DMS 273 treated with DMSO at 0.1 percent for 48 hours (cell line): ENCODE measurements around the gene NPY4R2.
"Not testable (repeated sequence)": the region's sequence is repeated elsewhere in the genome, so short reads cannot be mapped to it uniquely, and the experiment has no call there.

ENCODE experiments used
- DNase-seq: peaks from one replicate; lab custom pipeline; 2025; lab: John Stamatoyannopoulos, UW

The NPY4R2 gene

DNA sequence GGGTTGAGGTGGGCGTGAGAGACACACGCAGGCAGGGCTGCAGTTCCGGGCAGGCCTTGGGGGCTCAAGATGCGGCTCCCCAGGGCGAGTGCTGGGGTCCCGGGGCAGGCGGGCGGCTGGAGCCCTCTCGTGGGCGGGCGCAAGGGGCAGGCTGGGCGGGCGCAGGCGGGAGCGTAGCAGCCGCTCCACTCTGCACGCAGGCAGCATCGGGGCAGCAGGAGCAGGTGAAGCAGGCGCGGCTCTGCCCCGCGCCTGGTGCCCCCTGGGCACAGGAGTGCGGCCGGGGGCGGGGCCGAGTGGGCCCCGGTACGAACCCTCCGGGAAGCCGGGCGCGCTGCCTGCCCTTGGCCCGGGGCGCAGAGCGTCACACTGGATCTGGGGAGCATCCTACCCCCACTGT is at the start of gene NPY4R2:
Gene NPY4R2 (plus strand): TSS at position 188 of the 400 bp plus-strand sequence. CDS start 3,326 bp downstream, outside the sequence.
- DNase-seq = not testable (repeated sequence)

- DNase-seq = not testable (repeated sequence)
These were observed 47.6 kb upstream of the NPY4R2 start for GRCh38 chr10:47870887-47871286.

- not testable (repeated sequence) for DNase-seq
These were observed 46.8 kb upstream of the NPY4R2 start for GRCh38 chr10:47871485-47872180.

DNA sequence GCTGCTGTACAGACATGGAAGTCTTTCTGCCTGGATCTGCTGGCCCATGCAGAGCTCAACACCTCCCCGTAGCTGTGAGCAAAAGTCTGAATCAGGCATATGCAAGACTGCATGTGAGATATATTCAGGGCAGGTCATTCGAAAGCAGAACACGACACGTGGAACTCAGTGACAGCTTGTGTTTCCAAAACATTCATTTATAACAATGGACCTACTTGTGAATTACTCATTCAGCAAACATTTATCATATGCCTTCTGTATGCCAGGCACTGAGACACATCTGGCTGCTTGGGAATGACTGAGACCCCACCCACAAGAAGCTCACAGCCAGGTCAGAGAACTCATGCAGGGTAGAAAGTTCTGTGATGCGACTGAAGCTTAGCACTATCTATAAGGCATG is 46.2 kb upstream of the NPY4R2 start:
- DNase-seq = not testable (repeated sequence)

DNA sequence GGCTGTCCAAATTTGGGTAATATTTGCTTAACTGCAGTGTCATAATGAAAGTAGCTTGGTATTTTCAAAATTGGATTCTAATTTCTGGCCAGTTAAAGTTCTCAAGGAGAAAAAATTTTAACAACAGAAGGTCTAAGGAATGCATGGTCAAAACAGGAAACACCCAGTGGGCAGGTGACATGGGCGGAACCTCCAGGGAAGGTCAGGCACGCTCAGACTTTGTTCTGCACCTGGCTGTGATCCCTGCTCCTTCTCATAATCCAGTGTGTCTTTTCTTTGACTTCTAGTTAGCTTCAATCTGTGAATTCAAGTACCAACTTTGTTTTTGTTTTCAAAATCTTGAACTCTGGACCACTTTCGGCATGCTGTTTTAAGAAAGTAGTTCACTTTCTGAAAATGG is 34.2 kb upstream of the NPY4R2 start:
- DNase-seq = not testable (repeated sequence)

DNA sequence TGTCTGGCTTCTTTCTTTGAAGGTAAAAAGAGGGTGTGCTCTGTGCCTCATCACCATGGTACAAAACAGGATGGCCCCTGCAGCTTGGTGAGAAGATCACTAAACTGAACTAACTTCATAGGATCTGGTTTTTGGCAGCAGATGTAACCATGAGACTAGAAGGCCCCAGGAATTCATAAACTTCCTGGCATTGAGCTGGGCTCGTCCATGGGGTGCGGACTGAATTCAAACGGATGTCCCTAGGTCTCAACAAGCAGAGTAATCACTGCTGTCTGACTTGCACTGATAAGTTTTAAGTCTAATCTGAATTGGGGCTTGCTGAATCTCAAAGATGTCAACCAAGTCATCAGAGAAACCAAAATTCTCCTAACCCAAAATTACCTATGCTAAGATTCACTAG is 33.5 kb upstream of the NPY4R2 start:
- not testable (repeated sequence) for DNase-seq

GRCh38 chr10:47886356-47886755 is 32.1 kb upstream of the NPY4R2 start:
- not testable (repeated sequence) for DNase-seq

- not testable (repeated sequence) for DNase-seq
These were observed 31.6 kb upstream of the NPY4R2 start for GRCh38 chr10:47886827-47887226.

DNA sequence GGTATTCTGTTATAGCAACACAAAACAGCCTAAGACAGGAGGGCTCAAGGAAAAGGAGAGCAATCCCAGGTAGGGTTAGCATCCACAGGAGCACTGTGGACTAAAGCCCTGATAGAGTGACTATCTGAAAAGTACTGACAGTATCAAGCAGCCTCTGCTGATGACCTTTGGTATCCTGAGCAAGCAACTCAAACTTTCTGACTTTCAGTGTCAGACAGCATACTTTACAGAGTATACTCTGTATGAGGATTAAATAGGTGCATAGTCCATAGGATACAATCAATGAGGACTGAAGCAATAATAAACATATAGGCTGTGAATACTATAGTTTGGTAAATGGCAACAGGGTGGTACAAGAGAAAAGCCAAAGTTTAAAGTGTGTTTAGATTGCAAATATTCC is 27.7 kb upstream of the NPY4R2 start:
- DNase-seq = not testable (repeated sequence)

DNA sequence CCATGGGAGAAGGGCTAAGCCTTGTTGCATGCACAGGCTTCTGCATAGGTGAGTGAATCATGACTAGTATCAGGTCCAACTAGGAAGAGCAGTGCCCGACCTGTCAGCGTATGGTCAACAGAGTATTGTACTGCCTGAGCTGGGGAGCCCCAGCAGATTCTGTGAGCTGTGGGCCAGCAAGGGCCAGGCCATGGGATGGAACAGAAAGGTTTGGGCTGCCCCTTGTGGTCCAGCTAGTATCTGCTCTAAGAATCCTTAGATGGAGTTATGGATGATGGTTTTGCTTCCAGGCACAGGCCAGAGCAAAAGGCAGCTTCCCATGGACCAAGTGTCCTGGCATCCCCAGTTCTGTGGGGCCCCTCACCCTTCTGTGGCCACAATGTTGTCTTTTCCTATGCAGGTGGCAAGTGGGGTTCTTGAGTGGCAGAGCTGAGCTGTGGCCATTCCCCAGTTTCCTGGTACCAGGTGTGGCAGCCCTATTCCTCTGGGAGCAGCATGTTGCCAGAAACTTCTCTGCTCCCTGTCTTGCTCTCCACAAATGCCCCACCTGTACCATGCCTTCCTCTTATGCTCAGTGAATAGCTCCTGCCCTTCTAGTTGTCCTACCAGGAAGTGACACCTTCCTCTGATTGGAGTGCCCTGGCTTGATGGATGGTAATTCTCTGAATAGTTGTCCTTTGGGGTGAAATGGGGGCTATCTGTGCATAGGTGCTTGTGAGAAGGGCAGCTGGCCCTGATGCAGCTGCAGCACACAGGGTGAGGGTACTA is 25.8 kb upstream of the NPY4R2 start:
- DNase-seq = not testable (repeated sequence)

GRCh38 chr10:47894571-47894970 is 23.9 kb upstream of the NPY4R2 start:
- not testable (repeated sequence) for DNase-seq

GRCh38 chr10:47897813-47898212 is 20.6 kb upstream of the NPY4R2 start:
- DNase-seq = not testable (repeated sequence)

DNA sequence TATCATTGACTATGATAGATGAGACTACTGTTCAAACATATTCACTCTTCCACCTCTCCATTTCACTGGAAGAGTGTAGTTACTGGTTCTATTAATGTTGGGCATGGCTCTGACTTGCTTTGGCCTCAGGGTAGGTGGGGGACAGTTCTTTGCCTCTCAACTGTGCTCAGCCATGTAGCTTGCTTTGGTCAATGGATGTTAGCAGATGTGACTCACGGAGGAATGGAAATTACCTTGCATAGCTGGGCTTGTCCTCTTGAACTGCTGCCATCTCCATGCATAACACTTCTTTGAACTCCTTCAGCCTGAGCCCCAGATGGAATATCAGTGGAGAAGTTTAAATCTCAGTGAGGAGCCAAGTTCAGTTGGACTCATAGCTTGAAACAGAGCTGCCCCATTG is 9.1 kb upstream of the NPY4R2 start:
- DNase-seq = not testable (repeated sequence)

DNA sequence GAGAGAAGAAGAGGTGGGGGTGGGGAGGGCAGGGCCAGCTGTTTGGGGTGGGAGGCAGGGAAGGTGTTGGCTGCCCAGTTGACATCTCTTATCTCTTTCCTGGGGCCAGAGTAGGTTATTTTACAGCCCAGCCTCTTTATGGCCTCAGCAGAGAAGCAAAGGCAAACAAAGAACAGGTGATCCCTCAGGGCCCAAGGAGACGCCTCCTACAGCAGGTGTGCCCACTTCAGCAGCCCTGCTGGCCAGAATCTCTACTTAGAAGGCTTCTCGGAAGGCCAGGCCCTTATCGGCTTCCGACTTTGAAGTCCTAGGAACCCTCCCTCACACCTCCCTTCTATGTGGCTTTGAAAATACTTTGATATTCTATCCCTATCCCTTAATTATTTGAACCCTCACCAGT is 8.0 kb upstream of the NPY4R2 start:
- DNase-seq = not testable (repeated sequence)

DNA sequence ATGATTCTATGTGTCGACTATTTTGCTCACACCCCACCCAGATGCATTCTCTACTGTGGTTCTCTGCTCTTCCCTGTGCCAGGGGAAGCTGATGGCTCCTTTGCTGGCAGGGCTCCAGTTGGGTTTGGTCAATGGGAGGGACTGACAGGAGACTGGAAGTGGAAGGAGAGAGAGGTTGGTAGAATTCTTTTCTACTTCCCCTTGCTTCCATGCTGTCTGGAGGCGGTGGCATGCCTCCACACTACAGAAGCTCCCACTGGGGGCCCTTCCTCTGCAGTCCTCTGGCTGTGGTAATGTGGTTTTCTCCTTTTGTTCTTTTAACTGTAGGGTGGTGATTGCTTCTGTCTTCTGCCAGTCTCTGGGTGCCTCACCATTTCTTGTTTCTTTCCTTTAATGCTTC is 4.4 kb upstream of the NPY4R2 start:
- DNase-seq = not testable (repeated sequence)

DNA sequence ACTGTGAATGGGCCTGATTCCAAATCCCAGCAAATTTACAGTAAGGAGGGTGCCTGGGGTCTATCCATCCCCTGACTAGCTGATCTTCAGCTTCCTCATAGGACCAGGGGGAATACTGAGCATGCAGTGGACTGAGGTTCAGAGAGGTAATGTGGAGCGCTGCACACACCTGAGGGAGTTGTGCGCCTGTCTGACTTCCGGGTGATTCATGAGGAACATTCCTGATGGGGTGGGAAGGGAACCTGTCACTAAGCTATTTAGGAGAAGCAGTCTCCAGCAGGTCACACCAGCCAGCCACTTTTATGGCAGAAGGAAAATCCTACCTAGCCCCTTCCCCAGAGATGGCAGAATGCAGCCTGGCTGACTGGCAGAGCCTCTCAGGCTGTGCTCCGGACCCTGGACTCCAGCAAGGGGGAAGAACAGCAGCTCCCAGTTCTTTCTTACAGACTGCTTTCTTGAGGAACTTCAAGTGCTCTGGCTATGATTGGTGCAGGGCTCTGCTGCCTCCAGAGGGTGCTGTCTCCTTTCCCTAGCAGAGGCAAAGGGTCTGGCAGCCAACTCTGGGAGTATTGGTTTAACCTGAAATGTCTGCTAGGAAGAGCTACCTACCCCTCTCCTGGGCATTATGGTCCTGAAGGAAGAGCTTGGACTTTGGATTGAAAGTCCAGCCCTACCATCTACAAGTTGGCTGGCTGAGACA is 2.5 kb upstream of the NPY4R2 start:
- DNase-seq = not testable (repeated sequence)

GRCh38 chr10:47920610-47921009 is 2.1 kb downstream of the NPY4R2 start:
- not testable (repeated sequence) for DNase-seq

GRCh38 chr10:47922503-47922902 is 4.0 kb downstream of the NPY4R2 start:
- not testable (repeated sequence) for DNase-seq

DNA sequence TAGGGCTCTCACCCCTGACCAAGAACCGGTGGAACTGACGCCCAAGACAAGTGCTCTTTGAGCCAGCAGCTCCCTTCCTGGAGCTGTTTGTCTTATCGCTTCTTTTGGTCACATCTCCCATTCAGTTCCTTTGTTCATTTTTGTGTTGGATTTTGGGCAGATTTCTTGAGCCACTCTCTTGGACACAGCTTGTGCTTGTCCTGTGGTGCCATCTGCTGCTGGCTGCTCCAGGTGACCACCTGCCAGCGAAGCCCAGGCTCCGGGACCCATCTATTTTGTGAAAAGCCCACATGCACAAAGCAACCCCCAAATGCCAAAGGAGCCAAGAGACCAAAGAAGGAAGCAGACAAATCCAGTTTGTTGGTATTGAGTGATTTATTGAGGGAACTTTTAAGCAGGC is 6.2 kb downstream of the NPY4R2 start:
- DNase-seq = not testable (repeated sequence)

DNA sequence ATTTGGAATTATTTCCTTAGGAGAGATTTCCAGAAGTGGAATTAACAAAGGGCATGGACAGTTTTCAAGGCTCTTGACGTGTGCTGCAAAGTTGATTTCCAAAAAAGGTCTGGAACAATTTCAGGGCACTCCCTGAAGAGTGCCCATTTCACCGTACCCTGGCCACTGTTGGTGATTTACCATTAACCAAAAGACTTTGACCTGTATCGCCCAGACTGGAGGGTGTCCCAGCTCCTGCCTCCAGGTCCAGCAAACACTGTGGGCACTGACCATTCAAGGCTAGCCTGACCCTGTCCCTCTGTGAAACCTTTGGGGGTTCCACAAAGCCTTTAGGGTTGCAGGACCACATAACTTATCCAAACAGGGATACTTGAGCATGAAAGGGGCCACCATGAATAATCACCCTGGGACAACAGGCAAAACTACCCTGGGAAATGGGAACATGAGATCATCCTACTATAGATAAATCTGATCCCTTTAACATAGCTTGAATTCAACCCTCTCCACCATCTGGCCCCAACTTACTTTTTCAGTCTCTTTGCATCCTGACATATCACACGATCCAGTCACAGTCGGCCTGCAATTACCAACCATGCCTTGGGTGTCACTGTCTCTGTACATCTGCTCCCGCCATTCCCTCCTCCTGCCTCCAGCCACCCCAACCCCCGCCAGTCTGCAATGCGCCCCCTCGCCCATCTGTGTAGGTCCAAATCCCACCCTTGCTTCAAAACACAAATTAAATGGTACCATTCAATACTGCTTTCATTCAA is 8.9 kb downstream of the NPY4R2 start:
- not testable (repeated sequence) for DNase-seq

- DNase-seq = not testable (repeated sequence)
These were observed 9.8 kb downstream of the NPY4R2 start for GRCh38 chr10:47928225-47928624.

DNA sequence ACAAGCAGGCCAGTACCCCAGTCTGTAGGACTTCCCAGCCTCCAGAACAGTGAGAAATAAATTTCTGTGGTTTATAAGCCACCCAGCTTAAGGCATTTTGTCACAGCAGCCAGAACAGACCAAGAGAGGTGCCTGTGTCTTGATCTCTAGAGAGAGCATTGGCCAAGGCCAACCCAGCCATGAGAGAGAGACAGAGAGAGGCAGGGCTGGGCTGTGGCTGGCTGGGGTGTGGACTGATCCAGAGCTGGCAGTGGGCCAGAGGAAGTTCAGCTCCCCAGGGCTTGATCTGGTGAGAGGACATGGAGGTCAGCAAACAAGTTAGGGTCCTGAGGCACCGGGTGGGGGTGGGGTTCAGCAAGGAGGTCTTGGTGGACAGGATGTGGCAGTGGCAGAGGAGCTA is 14.4 kb downstream of the NPY4R2 start:
- DNase-seq = not testable (repeated sequence)
